Breast epithelium (tissue), 4 donors: Measurements from ENCODE around the gene PPDPF. TPM values are rescaled to one million over a fixed set of nuclear protein-coding genes. Genes with fewer than 3 reads are reported as not detected.

Experiments
- DNase-seq, 2 donors: peaks; one replicate each; pipeline ENCODE4 v3.0.0-alpha.2; 2019; ENCODE audit warnings: low spot score in 2 of 2
- H3K27ac ChIP-seq, 2 donors: fragments of 200-600 bp; sonication (generic) in 1 of 2; one replicate each; pipeline ENCODE4 v1.5.1; 2016 to 2019; ENCODE audit warnings: mild to moderate bottlenecking in 1 of 2
- H3K27me3 ChIP-seq, 2 donors: fragments of 200-600 bp; sonication (generic) in 1 of 2; one replicate each; pipeline versions ENCODE4 v1.5.1 to v1.6.0; 2017 to 2019; ENCODE audit warnings: control low read depth in 1 of 2, mild to moderate bottlenecking in 1 of 2
- H3K36me3 ChIP-seq: fragments of 200-600 bp; one replicate; pipeline ENCODE4 v1.5.1; 2019
- H3K4me1 ChIP-seq, 2 donors: fragments of 200-600 bp; sonication (generic); one replicate each; pipeline ENCODE4 v1.5.1; 2016 to 2019; ENCODE audit warnings: control low read depth in 1 of 2
- H3K4me3 ChIP-seq, 3 donors: fragments of 200-600 bp; sonication (generic); 1 replicate in 2 of 3; 2 replicates in 1 of 3; pipeline ENCODE4 v1.5.1; 2016 to 2019; ENCODE audit warnings: mild to moderate bottlenecking in 3 of 3, moderate library complexity in 2 of 3
- H3K9me3 ChIP-seq, 2 donors: fragments of 200-600 bp; sonication (generic) in 1 of 2; one replicate each; pipeline ENCODE4 v1.5.1; 2016 to 2019; ENCODE audit warnings: control low read depth in 1 of 2
- CTCF ChIP-seq, 3 donors: fragments of 450-650 bp; IDR thresholded peaks; one replicate each; pipeline ENCODE4 v1.5.1; 2016 to 2017; ENCODE audit warnings: antibody characterized with exemption in 3 of 3, mild to moderate bottlenecking in 3 of 3, moderate library complexity in 3 of 3
- POLR2A ChIP-seq: fragments of 450-650 bp; IDR thresholded peaks from one replicate; pipeline ENCODE4 v1.6.1; 2016; ENCODE audit warnings: antibody characterized with exemption, mild to moderate bottlenecking, moderate library complexity
- POLR2AphosphoS5 ChIP-seq, 3 donors: sonication (generic); formaldehyde crosslinking; IDR thresholded peaks; one replicate each; pipeline ENCODE4 v1.6.1; 2017; ENCODE audit warnings: antibody characterized with exemption in 3 of 3
- intact Hi-C: fragments of 100-400 bp; cut with DNase I; formaldehyde crosslinking; loops from one replicate; pipeline ENCODE4 v1.15.1; 2023; ENCODE audit warnings: low total_unique reads
- total RNA-seq, 3 donors: library from RNA; depleted of rRNA; stranded (reverse); fragments of >200 nt; gene quantifications; one replicate each; pipeline ENCODE4 v1.1.0, GENCODE V29; 2016

PPDPF gene
- total RNA-seq, 3 donors from 2014 or later = 71.8 to 151 (median 133) TPM

- H3K4me3 ChIP-seq = no peak overlapping the region
- H3K27ac ChIP-seq = no peak overlapping the region
- peaks cover 7 to 8% of the 10 kb centered on the region in 2 donors for H3K27me3 ChIP-seq
- no peak for TF ChIP-seq CTCF (IDR thresholded peaks at IDR 0.05)
- TF ChIP-seq POLR2A = no peak
- TF ChIP-seq POLR2AphosphoS5 (IDR thresholded peaks at IDR 0.05) = no peak
- intact Hi-C loops = loop anchor here (10.0 kb wide), 1 partner anchor 105 kb away; no protein-coding TSS in a partner anchor
- H3K36me3 ChIP-seq = no peaks in the 10 kb centered on the region
- H3K9me3 ChIP-seq = no peaks in the 10 kb centered on the region
- no peak for DNase-seq
- H3K4me1 ChIP-seq = peaks cover 0 to 10% of the 10 kb centered on the region in 2 donors
These were observed 9.6 kb downstream of the PPDPF start for GRCh38 chr20:63529861-63530787.

GRCh38 chr20:63530788-63531160 lies 10.2 kb downstream of the PPDPF start:
- intact Hi-C loops = loop anchor here (10.0 kb wide), 1 partner anchor 104 kb away; no protein-coding TSS in a partner anchor
- H3K4me3 ChIP-seq = no peak overlapping the region
- no peaks in the 10 kb centered on the region for H3K9me3 ChIP-seq
- H3K27me3 ChIP-seq = peaks cover 7 to 10% of the 10 kb centered on the region in 2 donors
- H3K4me1 ChIP-seq = peaks cover 0 to 10% of the 10 kb centered on the region in 2 donors
- no peak overlapping the region for H3K27ac ChIP-seq
- H3K36me3 ChIP-seq = no peaks in the 10 kb centered on the region
- DNase-seq = no peak
- TF ChIP-seq CTCF (IDR thresholded peaks at IDR 0.05) = no peak

- peaks cover 7 to 10% of the 10 kb centered on the region in 2 donors for H3K27me3 ChIP-seq
- no peak for DNase-seq
- intact Hi-C loops = loop anchor here (10.0 kb wide), 1 partner anchor 103 kb away; no protein-coding TSS in a partner anchor
- no peak for TF ChIP-seq CTCF (IDR thresholded peaks at IDR 0.05)
- TF ChIP-seq POLR2AphosphoS5 (IDR thresholded peaks at IDR 0.05) = no peak
- TF ChIP-seq POLR2A = no peak
- no peak overlapping the region for H3K27ac ChIP-seq
- no peaks in the 10 kb centered on the region for H3K9me3 ChIP-seq
- H3K4me3 ChIP-seq = no peak overlapping the region
- no peaks in the 10 kb centered on the region for H3K36me3 ChIP-seq
- H3K4me1 ChIP-seq = peaks cover 5 to 10% of the 10 kb centered on the region in 2 donors
These were observed 11.3 kb downstream of the PPDPF start for GRCh38 chr20:63531686-63532448.

- TF ChIP-seq POLR2A = no peak
- TF ChIP-seq POLR2AphosphoS5 (IDR thresholded peaks at IDR 0.05) = no peak
- TF ChIP-seq CTCF (IDR thresholded peaks at IDR 0.05) = no peak
These were observed 11.9 kb downstream of the PPDPF start for GRCh38 chr20:63532449-63532971.

More at GRCh38 chr20:63532449-63532971, 11.9 kb downstream of the PPDPF start:
- intact Hi-C loops = loop anchor here (10.0 kb wide), 1 partner anchor 102 kb away; no protein-coding TSS in a partner anchor
- DNase-seq = no peak
- no peaks in the 10 kb centered on the region for H3K36me3 ChIP-seq
- peaks cover 7 to 10% of the 10 kb centered on the region in 2 donors for H3K4me1 ChIP-seq
- peaks cover 7 to 10% of the 10 kb centered on the region in 2 donors for H3K27me3 ChIP-seq
- H3K27ac ChIP-seq = no peak overlapping the region
- H3K4me3 ChIP-seq = no peak overlapping the region
- no peaks in the 10 kb centered on the region for H3K9me3 ChIP-seq
